Measurements from ENCODE around the gene ALKBH1. TPM values are rescaled to one million over a fixed set of nuclear protein-coding genes. Genes with fewer than 3 reads are reported as not detected.
"Not testable (repeated sequence)": the region's sequence is repeated elsewhere in the genome, so short reads cannot be mapped to it uniquely, and the experiment has no call there.

ALKBH1 gene
- total RNA-seq, 1 donor from 2014 or later, result 15.2 TPM

DNA sequence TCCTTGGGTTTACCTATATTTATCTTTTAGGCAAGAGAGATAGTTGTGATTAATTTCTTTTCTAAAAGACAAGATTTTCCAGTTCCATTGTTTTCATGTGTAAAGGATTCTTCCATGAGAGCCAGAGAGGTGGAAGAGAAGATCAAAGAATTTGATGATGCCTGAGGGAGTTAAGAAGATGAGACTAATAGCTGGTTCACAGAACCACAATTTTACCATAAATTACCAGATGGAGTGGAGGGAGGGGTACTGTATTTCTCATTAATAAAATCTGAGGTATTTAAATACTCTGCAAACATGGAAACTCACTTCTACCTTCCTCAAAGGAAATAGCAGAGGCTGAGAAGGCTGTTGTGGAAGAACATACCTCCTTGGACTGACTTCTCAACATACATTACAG is 34.6 kb downstream of the ALKBH1 start:
- TF ChIP-seq, protein P1, sequence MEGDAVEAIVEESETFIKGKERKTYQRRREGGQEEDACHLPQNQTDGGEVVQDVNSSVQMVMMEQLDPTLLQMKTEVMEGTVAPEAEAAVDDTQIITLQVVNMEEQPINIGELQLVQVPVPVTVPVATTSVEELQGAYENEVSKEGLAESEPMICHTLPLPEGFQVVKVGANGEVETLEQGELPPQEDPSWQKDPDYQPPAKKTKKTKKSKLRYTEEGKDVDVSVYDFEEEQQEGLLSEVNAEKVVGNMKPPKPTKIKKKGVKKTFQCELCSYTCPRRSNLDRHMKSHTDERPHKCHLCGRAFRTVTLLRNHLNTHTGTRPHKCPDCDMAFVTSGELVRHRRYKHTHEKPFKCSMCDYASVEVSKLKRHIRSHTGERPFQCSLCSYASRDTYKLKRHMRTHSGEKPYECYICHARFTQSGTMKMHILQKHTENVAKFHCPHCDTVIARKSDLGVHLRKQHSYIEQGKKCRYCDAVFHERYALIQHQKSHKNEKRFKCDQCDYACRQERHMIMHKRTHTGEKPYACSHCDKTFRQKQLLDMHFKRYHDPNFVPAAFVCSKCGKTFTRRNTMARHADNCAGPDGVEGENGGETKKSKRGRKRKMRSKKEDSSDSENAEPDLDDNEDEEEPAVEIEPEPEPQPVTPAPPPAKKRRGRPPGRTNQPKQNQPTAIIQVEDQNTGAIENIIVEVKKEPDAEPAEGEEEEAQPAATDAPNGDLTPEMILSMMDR (IDR thresholded peaks at IDR 0.05; ENCODE audit: insufficient read depth, low read depth, low read length), result no peak
- TF ChIP-seq EZH2 (IDR thresholded peaks at IDR 0.05; ENCODE audit: insufficient read depth, low read length), result no peak
- Histone ChIP-seq H3K27ac (ENCODE audit: low read depth, low read length) (no peak overlapping the region), H3K9ac (ENCODE audit: low read length) (no peak overlapping the region), H4K20me1 (ENCODE audit: insufficient read depth, low read length) (no peaks in the 10 kb centered on the region), H3K4me1 (ENCODE audit: insufficient read depth, low read length) (no peaks in the 10 kb centered on the region), H3K27me3 (ENCODE audit: insufficient read depth, low read length) (no peaks in the 10 kb centered on the region), H3K4me3 (ENCODE audit: insufficient read depth, low read depth, low read length) (no peak overlapping the region), H2AFZ (ENCODE audit: low read depth, low read length) (no peak overlapping the region), H3K4me2 (ENCODE audit: low read length) (no peak overlapping the region), H3K9me3 (ENCODE audit: insufficient read depth, low read depth, low read length) (no peaks in the 10 kb centered on the region), H3K36me3 (ENCODE audit: insufficient read depth, low read length) (peaks cover 19% of the 10 kb centered on the region), H3K79me2 (ENCODE audit: insufficient read depth, low read length) (no peaks in the 10 kb centered on the region)
- Mint-ChIP-seq H3K4me1 (ENCODE audit: low read depth, unreplicated experiment) (no peaks in the 10 kb centered on the region), H3K36me3 (ENCODE audit: low read depth, unreplicated experiment) (peaks cover 12% of the 10 kb centered on the region), H3K27me3 (ENCODE audit: low read depth, unreplicated experiment) (no peaks in the 10 kb centered on the region), H3K27ac (ENCODE audit: unreplicated experiment) (no peak overlapping the region), H3K9me3 (ENCODE audit: unreplicated experiment) (no peaks in the 10 kb centered on the region), H3K4me3 (ENCODE audit: unreplicated experiment) (no peak overlapping the region)
- no peak for FAIRE-seq
- DNase-seq (ENCODE audit: low read depth), result no peak

DNA sequence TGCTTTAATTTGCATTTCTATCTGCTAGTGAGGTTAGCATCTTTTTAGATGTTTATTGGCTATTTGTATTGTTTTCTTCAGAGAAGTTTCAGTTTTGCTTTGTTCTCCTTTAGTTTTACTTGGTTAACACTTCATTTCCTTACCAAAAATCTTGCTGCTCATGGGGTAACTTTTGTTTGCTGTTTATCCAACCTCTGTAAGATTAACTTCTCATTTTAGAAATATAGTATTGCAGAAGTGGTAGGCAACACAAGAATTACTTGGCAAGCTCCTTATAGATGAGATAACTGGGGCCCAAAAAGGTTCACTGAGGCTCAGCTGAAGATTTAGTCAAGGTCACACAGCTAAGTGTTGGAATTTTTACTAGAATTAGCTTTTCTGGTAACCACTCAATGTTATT is 40.5 kb downstream of the ALKBH1 start:
- Histone ChIP-seq H3K36me3 (ENCODE audit: insufficient read depth, low read length) (no peaks in the 10 kb centered on the region), H3K27ac (ENCODE audit: low read depth, low read length) (no peak overlapping the region), H4K20me1 (ENCODE audit: insufficient read depth, low read length) (no peaks in the 10 kb centered on the region), H2AFZ (ENCODE audit: low read depth, low read length) (no peak overlapping the region), H3K27me3 (ENCODE audit: insufficient read depth, low read length) (no peaks in the 10 kb centered on the region), H3K4me2 (ENCODE audit: low read length) (no peak overlapping the region), H3K9me3 (ENCODE audit: insufficient read depth, low read depth, low read length) (no peaks in the 10 kb centered on the region), H3K4me1 (ENCODE audit: insufficient read depth, low read length) (no peaks in the 10 kb centered on the region), H3K4me3 (ENCODE audit: insufficient read depth, low read depth, low read length) (no peak overlapping the region), H3K9ac (ENCODE audit: low read length) (no peak overlapping the region), H3K79me2 (ENCODE audit: insufficient read depth, low read length) (no peaks in the 10 kb centered on the region)
- no peak overlapping the region for H3K27ac Mint-ChIP-seq (ENCODE audit: unreplicated experiment)
- no peaks in the 10 kb centered on the region for H3K9me3 Mint-ChIP-seq (ENCODE audit: unreplicated experiment)
- TF ChIP-seq EZH2 (IDR thresholded peaks at IDR 0.05; ENCODE audit: insufficient read depth, low read length), result no peak
- no peak for FAIRE-seq
- no peaks in the 10 kb centered on the region for H3K27me3 Mint-ChIP-seq (ENCODE audit: low read depth, unreplicated experiment)
- H3K4me1 Mint-ChIP-seq (ENCODE audit: low read depth, unreplicated experiment), result peaks cover 5% of the 10 kb centered on the region
- no peaks in the 10 kb centered on the region for H3K36me3 Mint-ChIP-seq (ENCODE audit: low read depth, unreplicated experiment)
- DNase-seq (ENCODE audit: low read depth), result no peak
- no peak overlapping the region for H3K4me3 Mint-ChIP-seq (ENCODE audit: unreplicated experiment)

DNA sequence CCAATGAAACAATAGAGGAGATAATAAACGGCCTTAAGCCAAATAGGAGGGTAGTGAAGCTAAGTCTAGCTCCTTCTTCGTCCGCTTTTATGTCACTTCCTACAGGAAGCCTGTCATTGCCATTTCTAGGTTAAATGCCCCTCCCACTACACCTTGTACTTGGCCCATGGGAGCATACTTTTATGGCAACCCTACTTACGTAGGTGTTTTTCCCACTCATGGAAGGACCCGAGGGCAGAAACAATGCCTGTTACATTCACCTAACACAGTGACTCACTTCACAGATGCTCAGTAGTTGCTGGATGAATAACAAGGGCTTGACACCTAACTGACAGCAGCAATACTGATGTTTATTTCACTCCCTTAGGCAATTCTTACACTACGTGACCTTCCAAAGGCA is 44.5 kb downstream of the ALKBH1 start:
- Histone ChIP-seq H4K20me1 (ENCODE audit: insufficient read depth, low read length) (no peaks in the 10 kb centered on the region), H2AFZ (ENCODE audit: low read depth, low read length) (no peak overlapping the region), H3K9me3 (ENCODE audit: insufficient read depth, low read depth, low read length) (no peaks in the 10 kb centered on the region), H3K27me3 (ENCODE audit: insufficient read depth, low read length) (no peaks in the 10 kb centered on the region), H3K4me1 (ENCODE audit: insufficient read depth, low read length) (peaks cover 3% of the 10 kb centered on the region), H3K4me3 (ENCODE audit: insufficient read depth, low read depth, low read length) (no peak overlapping the region), H3K27ac (ENCODE audit: low read depth, low read length) (no peak overlapping the region), H3K9ac (ENCODE audit: low read length) (no peak overlapping the region), H3K36me3 (ENCODE audit: insufficient read depth, low read length) (no peaks in the 10 kb centered on the region), H3K79me2 (ENCODE audit: insufficient read depth, low read length) (no peaks in the 10 kb centered on the region), H3K4me2 (ENCODE audit: low read length) (no peak overlapping the region)
- H3K4me3 Mint-ChIP-seq (ENCODE audit: unreplicated experiment), result no peak overlapping the region
- no peaks in the 10 kb centered on the region for H3K27me3 Mint-ChIP-seq (ENCODE audit: low read depth, unreplicated experiment)
- DNase-seq (ENCODE audit: low read depth) (peak; percentile 50), FAIRE-seq (no peak)
- no peaks in the 10 kb centered on the region for H3K9me3 Mint-ChIP-seq (ENCODE audit: unreplicated experiment)
- H3K36me3 Mint-ChIP-seq (ENCODE audit: low read depth, unreplicated experiment), result peaks cover 3% of the 10 kb centered on the region
- no peak overlapping the region for H3K27ac Mint-ChIP-seq (ENCODE audit: unreplicated experiment)
- TF ChIP-seq EZH2 (IDR thresholded peaks at IDR 0.05; ENCODE audit: insufficient read depth, low read length), result no peak
- TF ChIP-seq, protein P1 (IDR thresholded peaks at IDR 0.05; ENCODE audit: insufficient read depth, low read depth, low read length), result no peak
- peaks cover 5% of the 10 kb centered on the region for H3K4me1 Mint-ChIP-seq (ENCODE audit: low read depth, unreplicated experiment)

DNA sequence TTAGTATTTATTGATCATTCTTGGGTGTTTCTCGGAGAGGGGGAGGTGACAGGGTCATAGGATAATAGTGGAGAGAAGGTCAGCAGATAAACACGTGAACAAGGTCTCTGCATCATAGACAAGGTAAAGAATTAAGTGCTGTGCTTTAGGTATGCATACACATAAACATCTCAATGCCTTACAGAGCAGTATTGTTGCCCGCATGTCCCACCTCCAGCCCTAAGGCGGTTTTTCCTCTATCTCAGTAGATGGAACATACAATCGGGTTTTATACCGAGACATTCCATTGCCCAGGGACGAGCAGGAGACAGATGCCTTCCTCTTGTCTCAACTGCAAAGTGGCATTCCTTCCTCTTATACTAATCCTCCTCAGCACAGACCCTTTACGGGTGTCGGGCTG is 46.3 kb downstream of the ALKBH1 start:
- not testable (repeated sequence) for H3K9ac ChIP-seq (ENCODE audit: low read length); H3K4me3 Mint-ChIP-seq (ENCODE audit: unreplicated experiment); H3K27ac ChIP-seq (ENCODE audit: low read depth, low read length); H4K20me1 ChIP-seq (ENCODE audit: insufficient read depth, low read length); H3K9me3 ChIP-seq (ENCODE audit: insufficient read depth, low read depth, low read length); H3K36me3 ChIP-seq (ENCODE audit: insufficient read depth, low read length); H2AFZ ChIP-seq (ENCODE audit: low read depth, low read length); H3K4me1 ChIP-seq (ENCODE audit: insufficient read depth, low read length); H3K9me3 Mint-ChIP-seq (ENCODE audit: unreplicated experiment); DNase-seq (ENCODE audit: low read depth); FAIRE-seq; H3K27me3 Mint-ChIP-seq (ENCODE audit: low read depth, unreplicated experiment); H3K27ac Mint-ChIP-seq (ENCODE audit: unreplicated experiment); H3K36me3 Mint-ChIP-seq (ENCODE audit: low read depth, unreplicated experiment); H3K4me1 Mint-ChIP-seq (ENCODE audit: low read depth, unreplicated experiment); H3K4me2 ChIP-seq (ENCODE audit: low read length); H3K4me3 ChIP-seq (ENCODE audit: insufficient read depth, low read depth, low read length); H3K27me3 ChIP-seq (ENCODE audit: insufficient read depth, low read length); H3K79me2 ChIP-seq (ENCODE audit: insufficient read depth, low read length)
